GM12878 (cell line): ENCODE measurements around the gene ARL14EPL. TPM values are rescaled to one million over a fixed set of nuclear protein-coding genes. Genes with fewer than 3 reads are reported as not detected.

Experiments
- BACH1 ChIP-seq: fragments of 450-650 bp; IDR thresholded peaks from 2 replicates; pipeline ENCODE4 v1.6.1; 2017; ENCODE audit warnings: mild to moderate bottlenecking, borderline replicate concordance
- CHD4 ChIP-seq: fragments of 200-600 bp; sonication (generic); IDR thresholded peaks from 2 replicates; pipeline ENCODE4 v1.6.1; 2016; ENCODE audit warnings: mild to moderate bottlenecking
- CUX1 ChIP-seq: IDR thresholded peaks from 2 replicates; pipeline ENCODE4 v1.6.1; 2012; ENCODE audit warnings: improper control_type of control experiment, low read depth, low read length; ENCODE audit not compliant: insufficient replicate concordance
- DPF2 ChIP-seq: fragments of 450-650 bp; IDR thresholded peaks from 2 replicates; pipeline ENCODE4 v1.6.1; 2017; ENCODE audit warnings: mild to moderate bottlenecking
- EED ChIP-seq: sonication (generic); IDR thresholded peaks from 2 replicates; pipeline ENCODE4 v1.6.1; 2016; ENCODE audit warnings: antibody characterized with exemption, low read depth
- FOXM1 ChIP-seq: IDR thresholded peaks from 2 replicates; pipeline ENCODE4 v1.6.1; 2012; ENCODE audit warnings: low read depth, mild to moderate bottlenecking, inconsistent platforms, low read length, moderate library complexity
- GABPA ChIP-seq: IDR thresholded peaks from 2 replicates; pipeline ENCODE4 v1.6.1; 2014; ENCODE audit warnings: antibody characterized with exemption, low read depth, mild to moderate bottlenecking, inconsistent platforms
- IKZF1 ChIP-seq: fragments of 450-650 bp; conservative IDR thresholded peaks from 2 replicates; pipeline ENCODE4 v1.6.1; 2017; ENCODE audit warnings: antibody characterized with exemption, mild to moderate bottlenecking
- KDM1A ChIP-seq: fragments of 200-600 bp; sonication (generic); IDR thresholded peaks from 2 replicates; pipeline ENCODE4 v1.6.1; 2016; ENCODE audit warnings: borderline replicate concordance
- KLF5 ChIP-seq: fragments of 450-650 bp; IDR thresholded peaks from 2 replicates; pipeline ENCODE4 v1.6.1; 2014; ENCODE audit warnings: mild to moderate bottlenecking; ENCODE audit not compliant: partially characterized antibody
- MTA2 ChIP-seq: fragments of 450-650 bp; IDR thresholded peaks from 2 replicates; pipeline ENCODE4 v1.6.1; 2016; ENCODE audit warnings: low read depth, mild to moderate bottlenecking, moderate library complexity
- NBN ChIP-seq: fragments of 450-650 bp; IDR thresholded peaks from 2 replicates; pipeline ENCODE4 v1.6.1; 2016
- NR2C1 ChIP-seq: fragments of 450-650 bp; IDR thresholded peaks from 2 replicates; pipeline ENCODE4 v1.6.1; 2017; ENCODE audit warnings: antibody characterized with exemption, mild to moderate bottlenecking, moderate library complexity
- POLR2A ChIP-seq: IDR thresholded peaks from 2 replicates; pipeline ENCODE4 v1.6.1; 2011; ENCODE audit warnings: low read depth, mild to moderate bottlenecking, low read length
- POLR2AphosphoS2 ChIP-seq: IDR thresholded peaks from 2 replicates; pipeline ENCODE4 v1.6.1; 2011; ENCODE audit warnings: low read depth, mild to moderate bottlenecking, low read length, improper control_type of control experiment, moderate library complexity
- RUNX3 ChIP-seq: IDR thresholded peaks from 2 replicates; pipeline ENCODE4 v1.6.1; 2012; ENCODE audit warnings: low read length, inconsistent platforms
- SMC3 ChIP-seq: IDR thresholded peaks from 2 replicates; pipeline ENCODE4 v1.6.1; 2011; ENCODE audit warnings: low read length, improper control_type of control experiment, borderline replicate concordance
- SPI1 ChIP-seq: IDR thresholded peaks from 2 replicates; pipeline ENCODE4 v1.6.1; 2011; ENCODE audit warnings: low read depth, mild to moderate bottlenecking, low read length, moderate library complexity, borderline replicate concordance; ENCODE audit not compliant: insufficient read depth
- ZNF217 ChIP-seq: fragments of 450-650 bp; IDR thresholded peaks from 2 replicates; pipeline ENCODE4 v1.6.1; 2017; ENCODE audit warnings: antibody characterized with exemption, mild to moderate bottlenecking
- ZNF274 ChIP-seq: IDR thresholded peaks from one replicate; pipeline ENCODE4 v1.8.0; 2011; ENCODE audit not compliant: insufficient read length, insufficient read depth
- polyA plus RNA-seq, 11 experiments: library from polyadenylated mRNA; depleted of rRNA in 4 of 11; unstranded in 6 of 11; stranded (reverse) in 5 of 11; fragments of >200 nt; fragmentation: Nextera tagmentation in 4 of 11; fragmentation: Illumina TruSeq in 1 of 11; extraction: Ambion mirVana in 4 of 11; extraction: Trizol in 1 of 11; gene quantifications; 1 replicate in 1 of 11; 2 replicates in 10 of 11; pipeline versions ENCODE4 v1.2.1 to v1.2.3, GENCODE V29; 2011 to 2016; ENCODE audit warnings: inconsistent platforms in 2 of 11, missing spikeins in 2 of 11, low read depth in 1 of 11
- total RNA-seq, 4 experiments: library from RNA; depleted of rRNA in 3 of 4; stranded (reverse); fragments of >200 nt in 3 of 4; fragmentation: Illumina TruSeq in 1 of 4; extraction: Trizol in 1 of 4; gene quantifications; 2 replicates each; pipeline versions ENCODE4 v1.2.1 to v1.2.3, GENCODE V29; 2013 to 2021

The ARL14EPL gene
- total and polyA plus RNA-seq, 10 of the 15 experiments (the other 5 are each of a cell fraction or from before 2014, with no cell fraction given), result 0.08 TPM; not detected in 9

GRCh38 chr5:116075191-116075831 lies 43.0 kb downstream of the ARL14EPL start (continued):
- TF ChIP-seq CUX1, result no peak
- TF ChIP-seq SPI1, result 0 out of 2 replicates have a peak, but pooled peaks have one; percentile 7
- no peak for TF ChIP-seq BACH1
- TF ChIP-seq DPF2, result 0 out of 2 replicates have a peak, but pooled peaks have one; percentile 14
- no peak for TF ChIP-seq KDM1A
- no peak for TF ChIP-seq CHD4
- no peak for TF ChIP-seq POLR2AphosphoS2
- no peak for TF ChIP-seq FOXM1
- 0 out of 2 replicates have a peak, but pooled peaks have one; percentile 24 for TF ChIP-seq IKZF1
- no peak for TF ChIP-seq NR2C1
- TF ChIP-seq POLR2A, result no peak
- no peak for TF ChIP-seq EED
- no peak for TF ChIP-seq ZNF274
- TF ChIP-seq NBN, result no peak
- TF ChIP-seq ZNF217, result no peak
- TF ChIP-seq KLF5, result no peak
- TF ChIP-seq MTA2, result no peak
- TF ChIP-seq GABPA, result no peak
- peak; percentile 20; the same call in 1 of the 2 replicates for TF ChIP-seq RUNX3
- TF ChIP-seq SMC3, result no peak
